HL-60/S4 treated with phorbol 12-myristate 13-acetate at 8.2 ng/mL for 4 days and 3 days (cell line): ENCODE measurements around the gene TRABD2B.

ENCODE experiments used
- in situ Hi-C: fragments of 300-500 bp; cut with MboI; formaldehyde crosslinking; loops from 2 replicates; pipeline ENCODE4 v1.15.0; 2022; ENCODE audit warnings: low sequenced_read_pairs

TRABD2B gene

GRCh38 chr1:47938520-47938919 lies 58.7 kb downstream of the TRABD2B start:
- in situ Hi-C loops: no loop called here

GRCh38 chr1:47937586-47938254 lies 59.5 kb downstream of the TRABD2B start:
- in situ Hi-C loops: no loop called here

GRCh38 chr1:47936916-47937551 lies 60.2 kb downstream of the TRABD2B start:
- in situ Hi-C loops: no loop called here

- in situ Hi-C loops: no loop called here
Observed at GRCh38 chr1:47935856-47936255, 61.3 kb downstream of the TRABD2B start.

- in situ Hi-C loops: no loop called here
Observed at GRCh38 chr1:47935163-47935562, 62.0 kb downstream of the TRABD2B start.

GRCh38 chr1:47934243-47934805 lies 62.9 kb downstream of the TRABD2B start:
- in situ Hi-C loops: no loop called here

- in situ Hi-C loops: no loop called here
Observed at GRCh38 chr1:47932743-47933142, 64.4 kb downstream of the TRABD2B start.

GRCh38 chr1:47931395-47931794 lies 65.8 kb downstream of the TRABD2B start:
- in situ Hi-C loops: no loop called here

- in situ Hi-C loops: no loop called here
Observed at GRCh38 chr1:47930210-47930840, 66.9 kb downstream of the TRABD2B start.

- in situ Hi-C loops: no loop called here
Observed at GRCh38 chr1:47927165-47927564, 70.0 kb downstream of the TRABD2B start.

GRCh38 chr1:47926461-47926999 lies 70.7 kb downstream of the TRABD2B start:
- in situ Hi-C loops: no loop called here

GRCh38 chr1:47924270-47925048 lies 72.7 kb downstream of the TRABD2B start:
- in situ Hi-C loops: no loop called here

GRCh38 chr1:47921935-47922415 lies 75.2 kb downstream of the TRABD2B start:
- in situ Hi-C loops: no loop called here

- in situ Hi-C loops: no loop called here
Observed at GRCh38 chr1:47919113-47919833, 77.9 kb downstream of the TRABD2B start.

GRCh38 chr1:47918257-47918867 lies 78.8 kb downstream of the TRABD2B start:
- in situ Hi-C loops: no loop called here

GRCh38 chr1:47917687-47918086 lies 79.5 kb downstream of the TRABD2B start:
- in situ Hi-C loops: no loop called here

GRCh38 chr1:47915677-47916353 lies 81.4 kb downstream of the TRABD2B start:
- in situ Hi-C loops: no loop called here

GRCh38 chr1:47914952-47915676 lies 82.1 kb downstream of the TRABD2B start:
- in situ Hi-C loops: no loop called here
